Caco-2 (cell line): ENCODE results near the gene ZFP36L2. TPM values are rescaled to one million over a fixed set of nuclear protein-coding genes. Genes with fewer than 3 reads are reported as not detected.

ENCODE experiments used
- BruUV-seq: library from RNA; stranded (reverse); fragments of 400-500 nt; replicated peaks from 2 replicates; lab custom pipeline; 2021; lab: Mats Ljungman, UMichigan
- CTCF ChIA-PET: fragments of 300-600 bp; sonication (Branson Sonifier 250); formaldehyde crosslinking; loops from one replicate; lab custom pipeline; 2022; ENCODE audit warnings: antibody characterized with exemption; lab: Charles Lee
- POLR2A ChIA-PET: fragments of 300-600 bp; sonication (Branson Sonifier 250); formaldehyde crosslinking; loops from one replicate; lab custom pipeline; 2022; ENCODE audit warnings: antibody characterized with exemption; lab: Charles Lee
- DNase-seq, 2 experiments: peaks; one replicate each; pipeline versions ENCODE4 v3.0.0 to v3.0.0-alpha.2; 2020 to 2022
- H3K27me3 ChIP-seq: replicated peaks from 2 replicates; pipeline ENCODE4 v1.6.0; 2011; ENCODE audit warnings: low read length; ENCODE audit not compliant: control insufficient read depth, insufficient read depth
- H3K36me3 ChIP-seq: 2 replicates; pipeline ENCODE4 v1.5.1; 2011; ENCODE audit warnings: low read length; ENCODE audit not compliant: control insufficient read depth, insufficient read depth
- H3K4me1 ChIP-seq: fragments of 250-450 bp; sonication (Bioruptor Pico); 2 replicates; pipeline ENCODE4 v1.5.1; 2020; ENCODE audit warnings: mild to moderate bottlenecking
- H3K4me3 ChIP-seq: 2 replicates; pipeline ENCODE4 v1.5.1; 2011; ENCODE audit warnings: low read depth, mild to moderate bottlenecking, control low read depth, low read length
- H3K9me3 ChIP-seq: fragments of 250-450 bp; sonication (Bioruptor Pico); 2 replicates; pipeline ENCODE4 v1.5.1; 2020; ENCODE audit warnings: mild to moderate bottlenecking, moderate library complexity
- H3K27ac Mint-ChIP-seq: one replicate; pipeline ENCODE4 v1.8.0; 2022; ENCODE audit warnings: mixed read lengths; ENCODE audit not compliant: unreplicated experiment
- H3K27me3 Mint-ChIP-seq: one replicate; pipeline ENCODE4 v1.8.0; 2022; ENCODE audit warnings: mixed read lengths; ENCODE audit not compliant: insufficient read depth, unreplicated experiment
- H3K36me3 Mint-ChIP-seq: one replicate; pipeline ENCODE4 v1.8.0; 2022; ENCODE audit warnings: mild to moderate bottlenecking, mixed read lengths; ENCODE audit not compliant: insufficient read depth, unreplicated experiment
- H3K4me1 Mint-ChIP-seq: one replicate; pipeline ENCODE4 v1.8.0; 2022; ENCODE audit warnings: low read depth, mixed read lengths; ENCODE audit not compliant: unreplicated experiment
- H3K4me3 Mint-ChIP-seq: one replicate; pipeline ENCODE4 v1.8.0; 2022; ENCODE audit warnings: mild to moderate bottlenecking, moderate library complexity, mixed read lengths; ENCODE audit not compliant: unreplicated experiment
- H3K9me3 Mint-ChIP-seq: one replicate; pipeline ENCODE4 v1.8.0; 2022; ENCODE audit warnings: mixed read lengths; ENCODE audit not compliant: unreplicated experiment
- intact Hi-C: fragments of 100-400 bp; cut with micrococcal nuclease; formaldehyde crosslinking; loops from one replicate; pipeline ENCODE4 v1.10.0; 2022; ENCODE audit not compliant: unreplicated experiment
- total RNA-seq: library from RNA; stranded (reverse); gene quantifications from 2 replicates; pipeline ENCODE4 v1.2.3, GENCODE V29; 2022
- TF ChIP-seq, protein P1 (sequence below), 2 experiments: fragments of 200-600 bp in 1 of 2; IDR thresholded peaks; 1 replicate in 1 of 2; 2 replicates in 1 of 2; pipeline versions ENCODE4 v1.5.1 to v1.8.0; 2011 to 2022; ENCODE audit warnings: antibody characterized with exemption in 1 of 2, control low read depth in 1 of 2, inconsistent platforms in 1 of 2, low read depth in 1 of 2, low read length in 1 of 2, mild to moderate bottlenecking in 1 of 2, moderate library complexity in 1 of 2; ENCODE audit not compliant: insufficient read depth in 1 of 2, severe bottlenecking in 1 of 2, unreplicated experiment in 1 of 2

Gene ZFP36L2
- total RNA-seq, 1 experiment from 2014 or later = 225 TPM

DNA sequence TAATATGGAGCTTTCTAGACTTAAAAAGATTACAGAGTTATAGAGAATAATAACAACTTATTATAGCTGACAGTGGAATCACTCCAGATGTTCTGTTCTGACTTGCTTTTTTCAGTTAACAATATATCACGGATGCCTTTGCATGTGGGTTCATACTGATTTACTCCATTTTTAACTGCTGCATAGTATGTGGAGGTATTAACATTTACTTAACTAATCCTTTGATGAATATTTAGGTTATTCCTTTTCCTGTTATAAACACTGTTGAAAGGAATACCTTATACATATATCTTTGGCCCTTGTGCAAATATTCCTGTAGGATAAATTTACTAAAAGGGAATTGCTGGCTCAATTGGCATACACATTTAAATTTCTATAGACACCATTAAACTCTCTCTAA, 33.1 kb upstream of the ZFP36L2 start:
- Histone ChIP-seq H3K36me3 (peaks cover 1% of the 10 kb centered on the region; the same call in 1 of the 2 replicates), H3K9me3 (no peaks in the 10 kb centered on the region), H3K4me3 (no peak overlapping the region), H3K4me1 (no peaks in the 10 kb centered on the region), H3K27me3 (no peaks in the 10 kb centered on the region)
- Mint-ChIP-seq H3K27ac (no peak overlapping the region), H3K4me3 (no peak overlapping the region), H3K27me3 (no peaks in the 10 kb centered on the region), H3K4me1 (no peaks in the 10 kb centered on the region), H3K9me3 (no peaks in the 10 kb centered on the region), H3K36me3 (peaks cover 6% of the 10 kb centered on the region)
- intact Hi-C loops = no loop called here
- no peak for DNase-seq
- CTCF ChIA-PET = no interaction called here
- no TSS peak for BruUV-seq
- POLR2A ChIA-PET = no interaction called here
- TF ChIP-seq, protein P1, sequence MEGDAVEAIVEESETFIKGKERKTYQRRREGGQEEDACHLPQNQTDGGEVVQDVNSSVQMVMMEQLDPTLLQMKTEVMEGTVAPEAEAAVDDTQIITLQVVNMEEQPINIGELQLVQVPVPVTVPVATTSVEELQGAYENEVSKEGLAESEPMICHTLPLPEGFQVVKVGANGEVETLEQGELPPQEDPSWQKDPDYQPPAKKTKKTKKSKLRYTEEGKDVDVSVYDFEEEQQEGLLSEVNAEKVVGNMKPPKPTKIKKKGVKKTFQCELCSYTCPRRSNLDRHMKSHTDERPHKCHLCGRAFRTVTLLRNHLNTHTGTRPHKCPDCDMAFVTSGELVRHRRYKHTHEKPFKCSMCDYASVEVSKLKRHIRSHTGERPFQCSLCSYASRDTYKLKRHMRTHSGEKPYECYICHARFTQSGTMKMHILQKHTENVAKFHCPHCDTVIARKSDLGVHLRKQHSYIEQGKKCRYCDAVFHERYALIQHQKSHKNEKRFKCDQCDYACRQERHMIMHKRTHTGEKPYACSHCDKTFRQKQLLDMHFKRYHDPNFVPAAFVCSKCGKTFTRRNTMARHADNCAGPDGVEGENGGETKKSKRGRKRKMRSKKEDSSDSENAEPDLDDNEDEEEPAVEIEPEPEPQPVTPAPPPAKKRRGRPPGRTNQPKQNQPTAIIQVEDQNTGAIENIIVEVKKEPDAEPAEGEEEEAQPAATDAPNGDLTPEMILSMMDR (IDR thresholded peaks at IDR 0.05; ENCODE audit: insufficient read depth in 1 of 2, low read depth in 1 of 2, low read length in 1 of 2, severe bottlenecking in 1 of 2, unreplicated experiment in 1 of 2) = no peak

DNA sequence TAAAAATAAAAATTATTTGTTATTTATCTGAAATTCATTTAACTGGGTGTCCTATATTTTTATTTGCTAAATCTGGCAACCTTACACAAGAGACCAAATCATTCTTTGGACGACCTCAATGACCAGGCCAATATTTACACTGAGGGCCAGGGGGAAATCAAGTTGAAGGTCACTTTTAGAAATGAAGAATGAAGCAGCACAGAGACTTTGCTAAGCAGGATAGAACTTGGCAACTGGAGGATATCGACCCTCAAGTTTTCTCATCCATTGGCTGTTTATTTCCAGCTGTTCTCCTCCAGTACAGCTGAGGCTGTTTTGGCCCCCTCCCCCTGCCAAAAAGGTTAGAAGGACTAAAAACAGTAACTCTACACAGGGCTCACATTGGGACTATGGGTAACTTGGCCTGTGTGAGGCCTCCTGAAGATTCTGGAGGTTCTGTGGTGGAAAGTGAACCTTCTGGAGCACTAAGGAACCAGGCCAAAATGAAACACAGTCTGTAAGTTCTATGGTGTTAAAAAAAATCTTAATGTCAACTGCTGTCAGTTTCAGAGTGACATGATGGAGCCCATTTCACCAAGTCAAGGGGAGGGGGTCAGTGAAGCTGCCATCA, 32.2 kb upstream of the ZFP36L2 start:
- peaks cover 1% of the 10 kb centered on the region; the same call in 1 of the 2 replicates for H3K36me3 ChIP-seq
- H3K27ac Mint-ChIP-seq = no peak overlapping the region
- no TSS peak for BruUV-seq
- H3K9me3 Mint-ChIP-seq = no peaks in the 10 kb centered on the region
- intact Hi-C loops = no loop called here
- no peaks in the 10 kb centered on the region for H3K27me3 Mint-ChIP-seq
- peaks cover 6% of the 10 kb centered on the region for H3K36me3 Mint-ChIP-seq
- H3K27me3 ChIP-seq = no peaks in the 10 kb centered on the region
- no peaks in the 10 kb centered on the region for H3K4me1 ChIP-seq
- TF ChIP-seq, protein P1 (IDR thresholded peaks at IDR 0.05; ENCODE audit: insufficient read depth in 1 of 2, low read depth in 1 of 2, low read length in 1 of 2, severe bottlenecking in 1 of 2, unreplicated experiment in 1 of 2) = no peak
- DNase-seq = no peak
- ChIA-PET POLR2A (no interaction called here), CTCF (no interaction called here)
- no peak overlapping the region for H3K4me3 ChIP-seq
- H3K4me3 Mint-ChIP-seq = no peak overlapping the region
- H3K4me1 Mint-ChIP-seq = no peaks in the 10 kb centered on the region
- H3K9me3 ChIP-seq = no peaks in the 10 kb centered on the region

DNA sequence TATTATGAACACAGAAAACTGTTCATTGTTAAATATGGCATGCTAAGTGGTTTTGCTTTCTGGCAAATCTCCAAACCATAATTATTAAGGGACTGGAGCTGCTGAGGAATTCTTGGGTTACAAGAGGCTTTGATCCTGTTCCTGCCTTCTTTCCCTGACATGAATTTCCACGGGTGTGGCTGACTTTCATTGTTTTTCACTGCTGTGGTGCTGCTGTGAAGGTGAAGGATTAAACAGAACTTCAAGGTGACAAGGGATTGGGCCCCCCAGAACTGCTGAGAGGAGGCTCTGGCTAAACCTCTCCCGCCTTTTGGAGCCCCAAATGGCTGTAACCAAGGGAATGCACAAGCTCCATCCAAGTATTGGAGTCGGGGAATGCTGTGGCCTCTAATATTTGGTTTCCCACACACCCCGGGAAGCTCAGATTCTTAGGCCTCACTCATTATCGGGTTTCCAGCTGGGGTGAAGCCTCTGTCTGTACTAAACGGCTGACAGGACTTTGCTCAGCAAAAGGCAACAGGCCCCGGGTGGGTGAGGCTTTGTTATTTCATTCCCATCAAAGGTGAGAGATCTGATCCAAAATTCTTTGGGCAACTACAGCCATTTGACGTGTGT, 29.0 kb upstream of the ZFP36L2 start:
- Mint-ChIP-seq H3K27me3 (no peaks in the 10 kb centered on the region), H3K27ac (no peak overlapping the region), H3K36me3 (peaks cover 6% of the 10 kb centered on the region), H3K9me3 (no peaks in the 10 kb centered on the region), H3K4me1 (no peaks in the 10 kb centered on the region), H3K4me3 (no peak overlapping the region)
- no peaks in the 10 kb centered on the region for H3K27me3 ChIP-seq
- DNase-seq = no peak
- BruUV-seq = no TSS peak
- no peaks in the 10 kb centered on the region for H3K9me3 ChIP-seq
- POLR2A ChIA-PET = no interaction called here
- CTCF ChIA-PET = interaction anchor here (0.6 kb wide), 2 partner anchors 324 to 365 kb away, joined by 3 read pairs; no protein-coding TSS in a partner anchor
- H3K4me1 ChIP-seq = peaks cover 3% of the 10 kb centered on the region; the same call in 1 of the 2 replicates
- H3K36me3 ChIP-seq = peaks cover 1% of the 10 kb centered on the region; the same call in 1 of the 2 replicates
- intact Hi-C loops = no loop called here
- H3K4me3 ChIP-seq = no peak overlapping the region
- TF ChIP-seq, protein P1 (IDR thresholded peaks at IDR 0.05; ENCODE audit: insufficient read depth in 1 of 2, low read depth in 1 of 2, low read length in 1 of 2, severe bottlenecking in 1 of 2, unreplicated experiment in 1 of 2) = no peak
